HG02763 (cell line): ENCODE results near the gene HASPIN.
"Not testable (repeated sequence)": the region's sequence is repeated elsewhere in the genome, so short reads cannot be mapped to it uniquely, and the experiment has no call there.

Experiments used
- ATAC-seq: cut with Tn5 transposase; IDR thresholded peaks from one replicate; pipeline ENCODE4 v1.9.1; 2021; ENCODE audit warnings: mild to moderate bottlenecking, moderate library complexity; ENCODE audit not compliant: unreplicated experiment

The HASPIN gene

GRCh38 chr17:3695723-3696411 is 27.8 kb upstream of the HASPIN start, which contains the start of gene P2RX5:
Gene P2RX5, minus strand, starts transcription at chr17:3696155. Its CDS starts 150 bp downstream, at chr17:3696005.
- ATAC-seq, result no peak

- no peak for ATAC-seq
Measured at GRCh38 chr17:3697103-3697476, 26.6 kb upstream of the HASPIN start.

GRCh38 chr17:3698139-3698538 is 25.6 kb upstream of the HASPIN start:
- no peak for ATAC-seq

GRCh38 chr17:3699951-3700350 is 23.8 kb upstream of the HASPIN start:
- ATAC-seq, result no peak

- ATAC-seq, result not testable (repeated sequence)
Measured at GRCh38 chr17:3702041-3702539, 21.6 kb upstream of the HASPIN start.

- ATAC-seq, result no peak
Measured at GRCh38 chr17:3704931-3705717, 18.6 kb upstream of the HASPIN start.

- ATAC-seq, result not testable (repeated sequence)
Measured at GRCh38 chr17:3705718-3705984, 18.1 kb upstream of the HASPIN start.

GRCh38 chr17:3708366-3708765 is 15.3 kb upstream of the HASPIN start:
- ATAC-seq, result no peak

GRCh38 chr17:3710951-3711383 is 12.7 kb upstream of the HASPIN start:
- ATAC-seq, result peak; percentile 94

- ATAC-seq, result no peak
Measured at GRCh38 chr17:3712811-3713463, 10.8 kb upstream of the HASPIN start.

- ATAC-seq, result no peak
Measured at GRCh38 chr17:3715296-3715695, 8.4 kb upstream of the HASPIN start.

- ATAC-seq, result no peak
Measured at GRCh38 chr17:3718201-3718600, 5.5 kb upstream of the HASPIN start.

- no peak for ATAC-seq
Measured at GRCh38 chr17:3719265-3719664, 4.4 kb upstream of the HASPIN start.

GRCh38 chr17:3722716-3723115 is 987 bp upstream of the HASPIN start:
- ATAC-seq, result no peak

GRCh38 chr17:3723188-3723555 is 531 bp upstream of the HASPIN start:
- ATAC-seq, result no peak

- no peak for ATAC-seq
Measured at GRCh38 chr17:3724378-3725077, 825 bp downstream of the HASPIN start.

- no peak for ATAC-seq
Measured at GRCh38 chr17:3727041-3727440, 3.3 kb downstream of the HASPIN start.

- ATAC-seq, result not testable (repeated sequence)
Measured at GRCh38 chr17:3728099-3728498, 4.4 kb downstream of the HASPIN start.

GRCh38 chr17:3729881-3730280 is 6.2 kb downstream of the HASPIN start:
- ATAC-seq, result no peak

- no peak for ATAC-seq
Measured at GRCh38 chr17:3730881-3731429, 7.3 kb downstream of the HASPIN start.

GRCh38 chr17:3732210-3732621 is 8.5 kb downstream of the HASPIN start:
- peak; percentile 53 for ATAC-seq
